NCI-H460 (cell line): ENCODE measurements around the gene CADPS2. TPM values are rescaled to one million over a fixed set of nuclear protein-coding genes. Genes with fewer than 3 reads are reported as not detected.
"Not testable (repeated sequence)": the region's sequence is repeated elsewhere in the genome, so short reads cannot be mapped to it uniquely, and the experiment has no call there.

ENCODE experiments used
- DNase-seq: peaks from one replicate; pipeline ENCODE4 v3.0.0-alpha.2; 2016; ENCODE audit warnings: low read depth; ENCODE audit errors: extremely low read depth
- total RNA-seq: library from RNA; depleted of rRNA; stranded (reverse); fragments of >200 nt; shearing (Covaris generic); gene quantifications from 2 replicates; pipeline ENCODE4 v1.2.3, GENCODE V29; 2014

The CADPS2 gene
- total RNA-seq, 1 experiment from 2014 or later, result 18.0 TPM

DNA sequence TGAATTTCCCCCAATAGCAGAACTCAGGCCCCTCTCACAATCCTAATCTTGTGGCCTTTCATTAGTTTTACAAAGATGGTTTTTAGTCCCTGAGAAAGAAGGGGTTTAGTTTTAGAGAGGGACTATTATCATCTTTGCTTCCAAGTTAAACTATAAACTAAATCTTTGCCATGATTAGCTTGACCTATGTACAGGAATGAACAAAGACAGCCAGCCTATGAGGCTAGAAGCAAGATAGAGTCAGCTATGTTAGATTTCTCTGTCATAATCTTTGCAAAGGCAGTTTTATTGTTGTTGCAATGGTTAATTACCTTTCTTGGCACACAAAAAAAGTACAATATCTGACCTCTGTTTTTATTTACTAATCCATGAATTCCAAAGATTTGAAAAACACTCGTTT is 206.4 kb downstream of the CADPS2 start:
- no peak for DNase-seq

DNA sequence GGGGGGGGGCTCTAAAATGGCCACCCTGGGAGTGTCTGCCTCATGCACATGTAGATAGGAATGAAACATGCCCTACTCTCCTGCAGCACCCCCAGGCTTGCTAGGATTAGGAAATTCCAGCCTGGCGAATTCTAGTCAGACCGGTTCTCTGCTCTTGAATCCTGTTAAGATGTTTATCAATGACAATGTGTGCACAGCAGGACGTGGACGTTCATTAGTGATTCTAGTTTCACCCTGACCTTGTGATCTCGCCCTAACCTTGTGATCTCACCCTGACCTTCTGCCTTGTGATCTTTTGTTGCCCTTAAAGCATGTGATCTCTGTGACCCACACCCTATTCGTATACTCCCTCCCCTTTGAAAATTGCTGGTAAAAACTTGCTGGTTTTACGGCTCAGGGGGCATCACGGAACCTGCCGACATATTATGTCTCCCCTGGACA is 207.0 kb downstream of the CADPS2 start:
- not testable (repeated sequence) for DNase-seq

DNA sequence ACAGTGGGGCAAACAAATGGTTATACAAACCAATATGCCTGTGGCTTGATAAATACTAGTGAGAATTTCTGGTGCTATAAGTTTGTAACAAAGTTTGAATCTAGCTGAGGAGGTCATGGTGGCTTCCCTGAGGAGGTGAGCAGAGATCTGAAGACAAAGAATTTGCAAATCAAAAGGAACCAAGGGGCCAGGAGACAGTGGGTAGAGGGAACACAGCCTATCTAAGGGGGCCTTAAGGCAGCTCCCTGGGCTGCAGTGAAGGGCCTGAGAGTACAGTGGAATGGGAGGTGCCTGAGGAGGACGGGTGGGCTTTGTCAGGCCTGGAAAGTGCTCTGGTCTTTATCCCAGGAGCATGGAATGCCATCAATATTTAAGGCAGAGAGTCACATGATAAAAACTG is 209.1 kb downstream of the CADPS2 start:
- DNase-seq, result no peak

DNA sequence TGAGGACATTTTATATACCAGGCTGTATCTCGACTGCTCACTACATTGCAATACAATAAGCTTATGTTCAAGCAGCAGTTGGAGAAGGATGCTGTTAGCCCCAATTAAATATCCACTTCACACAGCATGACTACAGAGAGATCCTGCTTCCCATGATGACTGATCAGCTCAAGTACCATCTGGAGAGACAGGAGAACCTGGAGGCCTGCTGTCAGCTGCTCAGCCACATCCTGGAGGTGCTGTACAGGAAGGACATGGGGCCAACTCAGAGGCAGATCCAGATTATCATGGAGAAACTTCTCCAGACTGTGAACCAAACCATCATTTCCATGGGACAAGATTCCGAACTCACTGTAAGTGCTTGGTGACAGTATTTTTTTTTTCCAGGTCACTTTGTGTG is 209.8 kb downstream of the CADPS2 start:
- DNase-seq, result no peak

DNA sequence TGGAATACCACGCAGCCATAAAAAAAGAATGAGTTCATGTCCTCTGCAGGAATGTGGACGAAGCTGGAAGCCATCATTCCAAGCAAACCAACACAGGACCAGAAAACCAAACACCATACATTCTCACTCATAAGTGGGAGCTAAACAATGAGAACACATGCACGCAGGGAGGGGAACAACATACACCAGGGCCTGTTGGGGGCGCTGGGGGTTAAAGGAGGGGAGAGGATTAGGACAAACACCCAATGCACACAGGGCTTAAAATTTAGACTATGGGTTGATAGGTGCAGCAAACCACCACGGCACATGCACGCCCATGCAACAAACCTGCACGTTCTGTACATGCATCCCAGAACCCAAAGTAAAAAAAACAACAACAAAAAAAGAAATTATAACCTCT is 210.6 kb downstream of the CADPS2 start:
- DNase-seq, result no peak

DNA sequence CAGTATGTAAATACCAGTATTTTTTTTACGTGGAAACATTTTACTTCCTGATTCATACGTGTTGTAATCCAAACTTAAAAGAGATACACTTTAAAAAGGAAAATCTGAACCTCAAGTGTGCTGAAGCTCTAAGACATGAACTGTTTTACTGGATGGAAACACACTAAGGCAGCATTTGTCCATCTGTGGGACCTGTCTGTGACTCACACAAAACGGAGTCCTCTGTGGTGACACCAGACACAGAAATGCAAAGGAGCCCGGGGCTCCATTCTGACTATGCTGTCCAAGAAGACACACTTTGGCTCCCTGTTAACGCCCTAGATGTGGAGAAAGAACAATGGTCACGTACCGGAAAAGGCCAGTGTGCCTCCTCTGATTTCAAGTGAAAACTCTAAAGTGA is 211.2 kb downstream of the CADPS2 start:
- DNase-seq, result no peak

DNA sequence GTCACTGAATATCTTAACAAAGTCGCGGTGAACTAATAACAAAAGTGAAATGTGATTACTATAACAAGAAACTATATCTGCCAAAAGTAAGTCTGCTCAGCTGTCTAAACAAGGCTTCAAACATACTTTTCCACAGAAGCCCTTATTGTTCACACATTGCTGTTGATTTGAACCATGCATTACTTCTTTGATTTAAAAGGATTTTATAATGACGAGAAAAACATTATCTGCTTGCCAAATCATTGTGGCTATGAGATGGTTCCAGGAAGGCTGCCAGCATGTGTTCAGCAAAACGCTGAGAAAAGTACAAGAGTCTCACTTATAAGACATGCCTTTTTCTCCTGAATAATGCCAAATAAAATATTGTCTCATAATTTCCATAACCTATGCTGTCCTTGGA is 211.8 kb downstream of the CADPS2 start:
- no peak for DNase-seq

DNA sequence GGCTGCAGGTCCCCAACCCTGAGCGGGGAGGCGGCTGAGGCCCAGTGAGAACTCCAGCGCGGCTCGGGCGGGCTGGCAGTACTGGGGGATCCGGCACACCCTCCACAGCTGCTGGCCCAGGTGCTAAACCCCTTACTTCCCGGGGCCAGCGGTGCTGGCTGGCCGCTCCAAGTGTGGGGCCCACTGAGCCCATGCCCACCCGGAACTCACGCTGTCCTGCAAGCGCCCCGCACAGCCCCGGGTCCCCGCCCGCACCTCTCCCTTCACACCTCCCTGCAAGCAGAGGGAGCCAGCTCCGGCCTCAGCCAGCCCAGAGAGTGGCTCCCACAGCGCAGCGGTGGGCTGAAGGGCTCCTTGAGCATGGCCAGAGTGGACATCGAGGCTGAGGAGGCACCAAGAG is 212.3 kb downstream of the CADPS2 start:
- no peak for DNase-seq

DNA sequence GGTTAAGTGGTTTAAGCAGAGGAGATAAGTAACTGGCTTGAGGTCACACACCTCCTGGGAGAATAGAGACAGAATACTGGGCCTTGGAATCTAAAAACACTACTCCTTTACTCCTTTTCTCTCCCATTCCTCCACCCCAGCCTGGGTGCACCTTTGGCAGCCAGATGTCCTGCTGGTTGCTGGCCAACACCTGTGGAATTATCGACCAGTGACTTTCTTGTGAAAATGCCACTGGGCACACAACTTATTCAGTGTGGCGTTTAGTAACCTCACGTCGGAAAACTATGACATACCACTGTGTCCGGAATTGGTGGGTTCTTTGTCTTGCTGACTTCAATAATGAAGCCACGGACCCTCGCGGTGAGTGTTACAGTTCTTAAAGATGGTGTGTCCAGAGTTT is 213.7 kb downstream of the CADPS2 start:
- no peak for DNase-seq

DNA sequence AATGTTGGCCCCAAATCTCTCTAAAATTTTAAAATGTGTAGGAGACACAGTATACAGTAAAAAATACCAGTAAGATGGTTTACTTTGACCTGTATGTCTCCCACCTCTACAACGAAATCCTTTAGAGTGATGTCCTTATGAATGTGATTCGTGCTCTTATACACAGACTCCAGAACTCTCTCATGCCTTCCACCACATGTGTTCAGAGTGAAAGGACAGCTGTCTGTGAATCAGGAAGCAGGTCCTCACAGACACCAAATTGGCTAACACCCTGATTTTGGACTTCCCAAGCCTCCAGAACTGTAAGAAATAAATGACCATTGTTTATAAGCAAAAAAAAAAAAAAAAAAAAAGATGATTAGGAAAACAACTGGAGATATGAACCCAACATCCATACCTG is 222.5 kb downstream of the CADPS2 start:
- DNase-seq, result no peak

DNA sequence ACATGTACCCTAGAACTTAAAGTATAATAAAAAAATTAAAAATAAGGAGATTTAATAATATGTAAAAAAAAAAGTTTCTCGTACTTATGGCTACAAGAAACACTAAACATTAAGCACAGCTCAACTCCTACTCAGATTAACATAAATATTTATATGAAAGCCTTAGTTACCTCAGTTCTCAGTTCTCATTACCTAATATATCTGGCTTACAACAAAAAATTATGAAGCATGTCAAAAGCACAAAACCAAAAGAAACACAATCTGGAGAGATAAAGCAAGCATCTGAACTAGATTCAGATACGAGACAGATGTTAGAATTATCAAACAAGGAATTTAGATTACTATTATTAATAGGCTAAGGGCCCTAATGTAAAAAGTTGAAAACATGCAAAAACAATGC is 227.4 kb downstream of the CADPS2 start:
- DNase-seq, result no peak

DNA sequence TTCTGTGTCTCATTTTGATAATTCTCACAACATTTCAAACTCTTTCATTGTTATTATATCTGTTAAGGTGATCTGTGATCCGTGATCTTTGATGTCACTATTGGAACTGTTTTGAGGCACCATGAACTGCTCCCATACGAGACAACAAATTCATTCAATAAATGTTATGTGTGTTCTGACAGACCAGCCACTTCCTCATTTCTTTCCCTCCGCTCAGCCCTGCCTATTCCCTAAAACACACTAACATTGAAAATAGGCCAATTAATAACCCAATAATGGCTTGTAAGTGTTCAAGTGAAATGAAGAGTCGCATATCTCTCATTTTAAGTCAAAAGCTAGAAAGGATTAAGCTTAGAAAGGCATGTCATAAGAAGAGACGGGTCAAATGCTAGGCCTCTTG is 232.6 kb downstream of the CADPS2 start:
- DNase-seq, result no peak

DNA sequence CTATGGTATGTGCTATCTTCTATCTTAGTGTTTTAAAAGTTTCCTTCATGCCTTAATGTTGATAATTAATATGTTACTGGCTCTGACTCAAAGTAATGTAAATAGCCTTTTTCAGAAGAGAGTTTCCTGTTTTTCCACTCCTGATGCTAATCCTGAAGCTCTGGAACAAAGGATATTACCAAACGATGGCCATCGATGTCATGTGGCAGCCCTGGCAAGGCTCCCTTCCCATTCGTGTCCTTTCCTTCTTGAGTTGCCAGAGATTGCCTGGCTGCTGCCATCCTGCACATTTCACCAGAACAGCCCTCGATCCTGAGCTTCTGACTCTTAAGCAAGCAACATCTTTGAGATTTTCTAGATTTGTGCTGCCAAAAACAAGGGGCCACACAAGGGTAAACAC is 233.4 kb downstream of the CADPS2 start:
- DNase-seq, result no peak

DNA sequence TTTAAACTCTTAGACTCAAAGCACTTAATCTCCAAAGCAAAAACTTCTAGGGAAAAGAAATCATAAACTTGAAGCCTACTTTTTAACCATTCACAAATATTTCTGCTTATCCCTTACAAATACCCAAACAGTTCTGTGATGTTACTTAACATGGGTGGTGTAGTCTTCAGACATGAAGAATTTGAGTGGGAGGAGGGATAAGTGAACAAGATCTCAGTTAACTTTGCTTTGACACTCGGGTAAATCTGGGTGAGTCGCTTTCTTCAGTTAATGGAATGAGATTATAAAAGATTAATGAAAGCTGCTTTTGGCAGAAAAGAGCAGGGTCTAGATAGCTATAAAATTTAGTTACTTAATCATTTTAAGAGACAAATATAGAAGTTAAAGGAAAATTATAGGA is 234.8 kb downstream of the CADPS2 start:
- no peak for DNase-seq

DNA sequence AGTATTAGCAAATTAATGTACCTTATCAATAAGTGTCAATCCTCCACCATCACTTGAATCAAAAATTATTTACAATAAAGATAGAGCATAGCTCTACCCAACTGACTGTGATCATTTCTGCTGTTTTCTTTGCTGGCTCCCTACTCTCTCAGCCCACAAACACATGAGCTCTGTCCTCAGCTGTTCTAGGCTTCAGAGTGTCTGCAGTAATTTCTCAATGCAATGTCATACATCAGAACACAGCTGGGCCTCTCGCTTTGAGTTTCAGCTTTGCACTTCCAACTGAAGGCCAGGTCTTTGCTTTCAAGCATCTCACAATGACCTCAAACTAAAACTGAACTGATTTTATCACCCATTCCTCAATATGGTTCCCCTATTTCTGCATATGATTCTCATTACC is 243.0 kb downstream of the CADPS2 start:
- no peak for DNase-seq

DNA sequence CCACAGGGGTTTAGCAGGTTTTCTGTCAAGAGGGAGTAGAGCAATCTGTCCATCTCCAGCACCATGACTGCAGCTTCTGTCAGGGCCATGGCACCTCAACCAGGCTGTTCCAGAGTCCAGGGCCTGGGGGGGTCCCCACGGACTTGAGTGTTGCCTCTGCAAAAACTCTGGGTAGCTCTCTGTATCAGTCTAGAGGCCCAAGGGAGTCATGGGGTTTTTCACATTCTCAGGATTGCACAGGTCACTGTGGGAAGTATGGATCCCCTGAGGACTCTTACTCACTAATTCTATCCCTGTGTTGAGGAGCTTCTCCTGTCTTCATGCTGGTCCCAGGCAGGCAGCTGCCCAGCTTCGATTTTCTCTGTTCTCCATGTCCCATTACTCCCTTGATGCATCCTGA is 247.8 kb downstream of the CADPS2 start:
- DNase-seq, result no peak

DNA sequence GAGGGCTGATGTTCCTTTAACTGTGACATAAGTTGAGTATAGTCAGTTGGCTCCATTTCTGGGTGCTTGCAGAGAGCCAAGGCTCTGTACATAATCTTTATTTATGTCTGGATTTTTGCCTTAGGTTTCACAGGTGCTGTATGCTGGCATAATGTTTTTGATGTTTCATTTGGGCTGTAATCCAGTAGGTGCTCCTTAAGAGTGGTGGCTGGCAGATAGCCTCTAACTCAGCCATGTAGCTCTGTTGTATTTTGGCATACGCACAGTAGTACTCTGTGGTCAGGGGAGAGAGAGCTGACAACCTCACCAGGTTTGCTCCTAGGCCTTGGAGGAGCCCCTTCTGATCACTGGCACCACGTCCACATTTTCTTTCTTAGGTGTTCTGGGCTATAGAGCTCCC is 248.5 kb downstream of the CADPS2 start:
- DNase-seq, result no peak

DNA sequence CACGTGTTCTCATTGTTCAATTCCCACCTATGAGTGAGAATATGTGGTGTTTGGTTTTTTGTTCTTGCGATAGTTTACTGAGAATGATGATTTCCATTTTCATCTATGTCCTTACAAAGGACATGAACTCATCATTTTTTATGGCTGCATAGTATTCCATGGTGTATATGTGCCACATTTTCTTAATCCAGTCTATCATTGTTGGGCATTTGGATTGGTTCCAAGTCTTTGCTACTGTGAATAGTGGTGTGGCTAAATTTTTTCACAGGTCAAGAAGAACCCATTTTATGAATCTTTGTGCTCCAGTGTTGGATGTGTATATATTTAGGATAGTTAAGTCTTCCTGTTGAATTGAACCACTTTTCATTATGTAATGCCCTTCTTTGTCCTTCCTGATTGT is 250.8 kb downstream of the CADPS2 start:
- DNase-seq, result not testable (repeated sequence)

DNA sequence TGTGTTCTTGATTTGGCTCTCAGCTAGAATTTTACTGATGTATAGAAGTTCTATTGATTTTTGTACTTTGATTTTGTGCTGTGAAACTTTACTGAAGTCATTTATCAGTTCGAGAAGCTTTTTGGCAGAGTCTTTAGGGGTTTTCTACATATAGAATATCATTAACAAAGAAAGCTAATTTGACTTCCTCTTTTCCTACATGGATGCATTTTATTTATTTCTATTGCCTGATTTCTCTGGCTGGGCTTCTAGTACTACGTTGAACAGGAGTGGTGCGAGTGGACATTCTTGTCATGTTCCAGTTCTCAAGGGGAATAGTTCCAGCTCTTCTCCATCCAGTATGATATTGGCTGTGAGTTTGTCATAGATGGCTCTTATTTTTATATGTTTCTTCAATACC is 252.8 kb downstream of the CADPS2 start:
- DNase-seq, result no peak

DNA sequence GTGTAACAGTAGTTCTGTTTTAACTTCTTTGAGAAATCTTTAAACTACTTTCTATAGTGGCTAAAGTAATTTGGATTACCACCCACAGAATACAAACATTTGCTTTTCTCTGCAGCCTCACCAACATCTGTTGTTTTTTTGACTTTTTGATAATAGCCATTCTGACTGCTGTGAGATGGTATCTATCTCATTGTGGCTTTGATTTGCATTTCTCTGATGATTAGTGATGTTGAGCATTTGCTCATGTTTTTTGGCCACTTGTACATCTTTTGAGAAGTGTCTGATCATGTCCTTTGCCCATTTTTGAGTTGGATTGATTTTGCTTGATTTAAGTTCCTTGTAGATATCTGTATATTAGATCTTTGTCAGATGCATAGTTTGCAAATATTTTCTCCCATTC is 254.0 kb downstream of the CADPS2 start:
- DNase-seq, result no peak

DNA sequence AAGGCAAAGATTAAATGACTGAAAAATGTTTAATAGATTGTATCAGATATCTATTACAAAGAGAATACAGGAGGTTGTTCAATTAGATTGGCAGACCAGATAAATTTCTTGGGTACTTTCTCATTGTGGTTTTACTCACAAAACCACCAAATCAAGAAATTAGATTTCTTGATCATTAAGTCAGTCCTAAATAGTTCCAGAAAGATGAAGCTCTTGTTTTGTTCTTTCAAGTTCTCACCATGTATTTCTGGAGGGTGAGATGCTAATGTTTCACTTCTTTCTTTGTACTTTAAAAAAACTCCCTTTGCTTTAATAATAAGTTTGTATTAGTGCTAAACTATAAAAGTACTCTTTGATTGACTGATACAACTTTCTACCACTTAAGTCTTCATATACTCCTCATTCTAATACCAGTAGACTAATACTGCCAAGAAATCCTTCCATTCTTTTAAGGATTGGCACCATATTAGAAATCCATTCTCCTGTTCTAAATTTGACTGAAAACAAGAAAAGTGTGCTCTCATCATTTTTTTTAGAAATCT is 256.8 kb downstream of the CADPS2 start:
- no peak for DNase-seq

DNA sequence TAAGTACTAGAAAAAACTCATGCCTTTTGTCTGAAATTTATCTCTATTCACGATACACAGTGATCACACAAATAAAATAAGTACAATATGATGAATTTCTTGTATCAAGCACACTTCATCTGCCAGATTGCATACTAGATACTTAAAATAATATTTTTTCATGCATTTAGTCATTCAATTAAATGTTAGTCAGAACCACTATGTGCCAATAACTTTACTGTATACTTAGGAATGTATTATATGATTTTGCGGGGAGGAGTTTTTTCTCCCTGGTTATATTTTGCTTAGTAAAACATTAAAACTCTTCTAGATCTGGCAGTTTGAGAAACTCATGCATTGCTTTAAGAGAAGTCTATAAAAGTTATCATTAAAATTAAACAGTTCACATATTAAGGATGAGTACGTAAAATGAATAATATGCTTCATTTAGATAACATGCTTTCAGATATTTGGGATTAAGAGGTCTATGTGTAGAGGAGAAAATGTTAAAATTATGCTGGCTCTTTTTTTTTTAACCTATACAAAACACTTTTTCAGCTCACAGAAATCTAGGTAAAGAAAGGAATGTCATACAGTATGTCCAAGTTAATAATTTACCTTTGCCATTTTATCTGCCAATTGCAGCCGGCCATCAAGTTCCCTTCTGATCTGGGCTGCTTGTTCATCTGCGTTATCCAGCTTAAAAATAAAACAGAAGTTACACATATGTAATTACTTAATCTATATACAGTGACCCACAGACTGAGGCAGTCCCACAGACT is 257.4 kb downstream of the CADPS2 start:
- DNase-seq, result no peak

DNA sequence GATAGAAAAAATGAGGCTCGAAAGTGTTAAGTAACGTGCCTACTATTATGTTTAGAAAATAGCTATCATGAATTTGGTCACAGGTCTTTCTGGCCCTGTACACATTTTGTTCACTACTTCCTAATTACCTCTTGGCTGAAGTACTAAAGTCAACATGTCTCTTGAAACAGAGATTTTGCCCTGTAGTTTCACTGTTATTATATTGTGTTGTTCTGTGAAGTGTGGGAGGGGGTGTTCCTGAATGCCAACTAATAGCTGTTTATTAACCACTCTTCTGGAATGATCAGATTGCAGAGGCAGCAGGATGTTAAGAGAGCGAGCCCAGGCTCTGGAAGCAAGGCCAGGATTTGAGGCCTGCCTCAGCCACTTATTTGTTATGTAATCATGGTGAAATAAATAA is 259.5 kb downstream of the CADPS2 start:
- DNase-seq, result no peak
